ENCODE results near the gene TECTB.

- TF ChIP-seq OSR2 (tag by site-specific recombination; IDR thresholded peaks at IDR 0.05) (no peak), ZNF146 (tag by site-specific recombination; IDR thresholded peaks at IDR 0.05) (no peak), CTCF (tag by site-specific recombination; IDR thresholded peaks at IDR 0.05) (no peak), KLF1 (tag by site-specific recombination; IDR thresholded peaks at IDR 0.05) (no peak), HOXA7 (CRISPR knock-in tag; IDR thresholded peaks at IDR 0.05; ENCODE audit: borderline replicate concordance) (no peak), ZNF132 (tag by site-specific recombination; IDR thresholded peaks at IDR 0.05; ENCODE audit: borderline replicate concordance) (no peak), ZBTB21 (tag by site-specific recombination; IDR thresholded peaks at IDR 0.05) (no peak), WT1 (tag by site-specific recombination; IDR thresholded peaks at IDR 0.05) (no peak), ZNF274 (IDR thresholded peaks at IDR 0.05; ENCODE audit: low read length) (no peak), ZNF274 (tag by site-specific recombination; IDR thresholded peaks at IDR 0.05; ENCODE audit: borderline replicate concordance) (no peak), ZNF707 (tag by site-specific recombination; IDR thresholded peaks at IDR 0.05) (no peak)
These were observed 13.9 kb upstream of the TECTB start for GRCh38 chr10:112269266-112269665.

Data from HEK293 (cell line).